ENCODE data around the gene ZNF334.

The ZNF334 gene

GRCh38 chr20:46547995-46548394 lies 34.6 kb upstream of the ZNF334 start:
- TF ChIP-seq SIN3A (IDR thresholded peaks at IDR 0.05; ENCODE audit: borderline replicate concordance, insufficient read depth, low read length) = no peak
- no peak for TF ChIP-seq REST (IDR thresholded peaks at IDR 0.05; ENCODE audit: insufficient read depth in 1 of 2, low read depth in 2 of 2, low read length in 2 of 2)
- no peak for TF ChIP-seq TAF1 (IDR thresholded peaks at IDR 0.05; ENCODE audit: borderline replicate concordance, insufficient read depth, low read length)
- TF ChIP-seq FOXP2 (optimal IDR thresholded peaks at IDR 0.05; ENCODE audit: borderline replicate concordance, extremely low read depth, extremely low read length, insufficient read depth) = no peak
- TF ChIP-seq POLR2AphosphoS5 (IDR thresholded peaks at IDR 0.05; ENCODE audit: low read depth, low read length) = no peak

- TF ChIP-seq POLR2AphosphoS5 (IDR thresholded peaks at IDR 0.05; ENCODE audit: low read depth, low read length) = no peak
- no peak for TF ChIP-seq TAF1 (IDR thresholded peaks at IDR 0.05; ENCODE audit: borderline replicate concordance, insufficient read depth, low read length)
- no peak for TF ChIP-seq FOXP2 (optimal IDR thresholded peaks at IDR 0.05; ENCODE audit: borderline replicate concordance, extremely low read depth, extremely low read length, insufficient read depth)
- TF ChIP-seq SIN3A (IDR thresholded peaks at IDR 0.05; ENCODE audit: borderline replicate concordance, insufficient read depth, low read length) = no peak
- no peak for TF ChIP-seq REST (IDR thresholded peaks at IDR 0.05; ENCODE audit: insufficient read depth in 1 of 2, low read depth in 2 of 2, low read length in 2 of 2)
These were observed 33.6 kb upstream of the ZNF334 start for GRCh38 chr20:46546936-46547335.

- no peak for TF ChIP-seq REST (IDR thresholded peaks at IDR 0.05; ENCODE audit: insufficient read depth in 1 of 2, low read depth in 2 of 2, low read length in 2 of 2)
- no peak for TF ChIP-seq TAF1 (IDR thresholded peaks at IDR 0.05; ENCODE audit: borderline replicate concordance, insufficient read depth, low read length)
- no peak for TF ChIP-seq FOXP2 (optimal IDR thresholded peaks at IDR 0.05; ENCODE audit: borderline replicate concordance, extremely low read depth, extremely low read length, insufficient read depth)
- no peak for TF ChIP-seq SIN3A (IDR thresholded peaks at IDR 0.05; ENCODE audit: borderline replicate concordance, insufficient read depth, low read length)
- TF ChIP-seq POLR2AphosphoS5 (IDR thresholded peaks at IDR 0.05; ENCODE audit: low read depth, low read length) = no peak
These were observed 32.9 kb upstream of the ZNF334 start for GRCh38 chr20:46546298-46546697.

- TF ChIP-seq REST (IDR thresholded peaks at IDR 0.05; ENCODE audit: insufficient read depth in 1 of 2, low read depth in 2 of 2, low read length in 2 of 2) = no peak
- no peak for TF ChIP-seq FOXP2 (optimal IDR thresholded peaks at IDR 0.05; ENCODE audit: borderline replicate concordance, extremely low read depth, extremely low read length, insufficient read depth)
- no peak for TF ChIP-seq TAF1 (IDR thresholded peaks at IDR 0.05; ENCODE audit: borderline replicate concordance, insufficient read depth, low read length)
- no peak for TF ChIP-seq SIN3A (IDR thresholded peaks at IDR 0.05; ENCODE audit: borderline replicate concordance, insufficient read depth, low read length)
- no peak for TF ChIP-seq POLR2AphosphoS5 (IDR thresholded peaks at IDR 0.05; ENCODE audit: low read depth, low read length)
These were observed 32.4 kb upstream of the ZNF334 start for GRCh38 chr20:46545827-46546138.
